ENCODE measurements around the gene KDM7A. TPM values are rescaled to one million over a fixed set of nuclear protein-coding genes. Genes with fewer than 3 reads are reported as not detected.
"Not testable (repeated sequence)": the region's sequence is repeated elsewhere in the genome, so short reads cannot be mapped to it uniquely, and the experiment has no call there.

Gene KDM7A
- total RNA-seq, 1 donor from 2014 or later = 21.8 TPM

GRCh38 chr7:140211698-140212097, 34.9 kb upstream of the KDM7A start:
- Mint-ChIP-seq H3K9me3 (peaks cover 5% of the 10 kb centered on the region), H3K36me3 (ENCODE audit: low read depth) (no peaks in the 10 kb centered on the region), H3K27me3 (no peaks in the 10 kb centered on the region), H3K4me3 (peak overlapping the region; percentile 16), H3K27ac (peak overlapping the region; percentile 83), H3K4me1 (peaks cover 78% of the 10 kb centered on the region)
- intact Hi-C loops (cut with micrococcal nuclease) = loop anchor here (1.0 to 5.0 kb wide), 5 partner anchors 12 to 544 kb away; no protein-coding TSS in a partner anchor
- DNase-seq = no peak

DNA sequence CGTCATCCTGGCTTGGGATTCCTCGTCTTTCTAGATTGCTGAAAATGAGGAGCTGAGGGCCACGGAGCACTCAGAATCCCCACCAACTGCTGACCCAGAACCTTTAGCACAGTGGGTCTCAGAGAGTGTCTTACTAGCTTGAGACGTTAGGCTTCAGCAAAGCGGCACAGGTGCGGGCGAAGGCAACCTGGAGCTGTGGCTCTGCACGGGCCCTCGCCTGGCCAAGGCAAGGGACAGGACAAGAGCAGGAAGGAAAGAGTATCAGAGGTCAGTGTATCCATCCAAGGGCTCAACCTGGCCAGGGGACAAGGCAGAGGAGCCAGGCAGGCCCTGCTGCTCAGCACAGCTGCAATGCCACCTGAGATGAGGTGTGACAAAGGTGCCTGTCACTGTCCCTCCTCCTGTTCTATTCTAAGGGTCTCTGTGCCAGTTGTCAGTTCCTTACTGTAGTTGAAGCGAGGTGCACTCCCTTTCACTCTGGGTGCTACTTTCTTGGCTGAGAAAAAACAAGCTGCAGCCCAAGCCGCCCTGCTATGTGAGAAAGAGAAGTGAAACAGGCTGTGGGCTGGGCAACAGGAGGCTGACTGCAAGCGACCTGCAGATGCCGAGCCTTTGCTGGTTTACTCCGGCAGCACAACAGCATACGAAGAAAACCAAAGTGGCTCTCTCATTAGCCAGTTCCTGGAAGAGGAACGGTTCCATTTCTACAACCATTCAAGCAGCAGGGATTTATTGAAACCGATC, 33.3 kb upstream of the KDM7A start:
- intact Hi-C loops (cut with micrococcal nuclease) = loop anchor here (5.0 kb wide), 1 partner anchor 543 kb away; no protein-coding TSS in a partner anchor
- Mint-ChIP-seq H3K4me3 (peak overlapping the region; percentile 70), H3K9me3 (peaks cover 2% of the 10 kb centered on the region), H3K36me3 (ENCODE audit: low read depth) (no peaks in the 10 kb centered on the region), H3K27me3 (peaks cover 3% of the 10 kb centered on the region), H3K4me1 (peaks cover 74% of the 10 kb centered on the region), H3K27ac (peak overlapping the region; percentile 87)
- peak; percentile 90 for DNase-seq

DNA sequence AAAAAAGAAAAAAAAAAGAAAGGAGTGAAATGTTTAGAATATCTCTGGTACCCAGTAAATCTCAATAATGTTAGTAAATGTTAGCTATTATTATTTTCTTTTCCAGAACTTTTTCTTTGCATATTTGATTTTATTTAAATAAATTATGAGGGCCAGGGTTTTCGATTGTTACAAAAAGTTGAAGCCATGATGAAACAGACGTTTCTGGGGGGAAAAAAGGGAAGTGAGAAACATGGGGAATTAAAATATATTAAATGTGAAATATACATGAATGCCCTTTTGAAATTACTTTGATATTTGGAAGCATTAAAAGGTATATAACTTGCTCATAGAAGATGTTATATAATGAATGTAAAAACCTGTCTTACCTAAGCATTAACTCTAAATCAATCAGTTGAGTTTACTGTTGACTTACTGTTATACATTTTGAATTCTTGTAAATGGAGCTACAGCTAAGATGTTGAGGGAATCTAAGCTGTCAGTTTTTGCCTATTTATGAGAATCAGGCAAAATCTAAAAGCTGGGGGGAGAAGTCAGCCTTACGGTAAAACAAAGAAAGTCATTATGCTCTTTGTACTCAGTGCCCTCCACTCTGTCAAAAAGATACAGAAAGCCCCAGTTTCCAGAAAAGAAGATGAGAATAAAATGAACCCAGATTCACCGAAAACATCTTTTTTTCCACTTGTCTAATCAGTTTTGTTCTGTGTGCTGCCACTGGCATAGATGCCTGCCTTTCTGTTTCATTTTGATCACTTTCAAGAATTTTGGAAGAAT, 30.0 kb upstream of the KDM7A start:
- Mint-ChIP-seq H3K9me3 (peaks cover 20% of the 10 kb centered on the region), H3K4me3 (peak overlapping the region; percentile 53), H3K4me1 (peaks cover 46% of the 10 kb centered on the region), H3K27me3 (peaks cover 3% of the 10 kb centered on the region), H3K27ac (peak overlapping the region; percentile 49), H3K36me3 (ENCODE audit: low read depth) (peaks cover 8% of the 10 kb centered on the region)
- DNase-seq = no peak
- intact Hi-C loops (cut with micrococcal nuclease) = no loop called here

DNA sequence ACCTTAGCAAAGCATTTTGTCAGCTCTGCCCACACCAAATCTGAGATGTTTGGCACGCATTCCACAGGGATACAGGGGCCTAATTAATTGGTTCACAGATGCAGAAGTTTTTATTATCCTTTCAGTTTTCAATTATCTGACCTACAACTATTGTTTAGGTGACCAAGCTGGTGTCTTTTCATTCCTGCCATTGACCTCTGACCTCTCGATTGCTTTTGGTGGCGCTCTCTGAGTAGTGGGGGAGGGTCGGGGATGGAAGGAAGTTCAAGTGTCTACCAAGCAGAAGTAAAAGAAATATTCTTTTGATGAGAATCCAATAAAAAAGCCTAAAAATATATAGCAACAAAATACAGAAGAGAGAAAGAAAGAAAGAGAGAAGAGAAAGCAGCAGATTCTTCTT, 28.8 kb upstream of the KDM7A start:
- Mint-ChIP-seq H3K9me3 (peaks cover 22% of the 10 kb centered on the region), H3K27me3 (peaks cover 3% of the 10 kb centered on the region), H3K27ac (peak overlapping the region; percentile 46), H3K36me3 (ENCODE audit: low read depth) (peaks cover 8% of the 10 kb centered on the region), H3K4me3 (no peak overlapping the region), H3K4me1 (peaks cover 39% of the 10 kb centered on the region)
- no peak for DNase-seq
- intact Hi-C loops (cut with micrococcal nuclease) = no loop called here

DNA sequence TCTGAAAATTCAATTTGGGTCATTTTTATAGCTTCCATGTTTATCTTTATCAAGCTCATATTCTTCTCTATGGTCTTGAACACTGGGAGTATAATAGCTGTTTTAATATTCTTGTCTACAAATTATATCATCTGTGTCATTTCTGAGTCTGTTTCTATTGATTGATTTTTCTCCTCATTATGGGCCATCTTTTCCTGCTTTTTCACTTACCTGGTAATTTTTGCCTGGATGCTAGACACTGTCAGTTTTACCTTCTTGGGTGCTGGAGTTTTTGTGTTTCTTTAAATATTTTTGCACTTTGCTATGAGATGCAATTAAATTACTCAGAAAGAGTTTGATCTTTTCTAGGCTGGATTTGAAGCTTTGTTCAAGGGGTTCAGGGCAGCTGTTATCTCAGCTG, 26.8 kb upstream of the KDM7A start:
- intact Hi-C loops (cut with micrococcal nuclease) = no loop called here
- Mint-ChIP-seq H3K36me3 (ENCODE audit: low read depth) (peaks cover 8% of the 10 kb centered on the region), H3K27ac (no peak overlapping the region), H3K27me3 (peaks cover 3% of the 10 kb centered on the region), H3K4me1 (peaks cover 20% of the 10 kb centered on the region), H3K4me3 (no peak overlapping the region), H3K9me3 (peaks cover 22% of the 10 kb centered on the region)
- no peak for DNase-seq

DNA sequence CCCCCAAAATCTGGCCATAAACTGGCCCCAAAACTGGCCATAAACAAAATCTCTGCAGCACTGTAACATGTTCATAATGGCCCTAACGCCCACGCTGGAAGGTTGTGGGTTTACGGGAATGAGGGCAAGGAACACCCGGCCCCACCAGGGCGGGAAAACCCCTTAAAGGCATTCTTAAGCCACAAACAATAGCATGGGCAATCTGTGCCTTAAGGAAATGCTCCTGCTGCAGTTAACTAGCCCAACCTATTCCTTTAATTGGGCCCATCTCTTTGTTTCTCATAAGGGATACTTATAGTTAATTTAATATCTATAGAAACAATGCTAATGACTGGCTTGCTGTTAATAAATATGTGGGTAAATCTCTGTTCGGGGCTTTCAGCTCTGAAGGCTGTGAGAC, 26.2 kb upstream of the KDM7A start:
- H3K27ac Mint-ChIP-seq; H3K27me3 Mint-ChIP-seq; intact Hi-C loops (cut with micrococcal nuclease); H3K36me3 Mint-ChIP-seq (ENCODE audit: low read depth); H3K4me3 Mint-ChIP-seq; DNase-seq: not testable (repeated sequence)
- Mint-ChIP-seq H3K9me3 (peaks cover 22% of the 10 kb centered on the region), H3K4me1 (peaks cover 18% of the 10 kb centered on the region)

- Mint-ChIP-seq H3K4me3 (no peak overlapping the region), H3K27me3 (peaks cover 3% of the 10 kb centered on the region), H3K9me3 (peaks cover 35% of the 10 kb centered on the region), H3K27ac (no peak overlapping the region), H3K4me1 (peaks cover 8% of the 10 kb centered on the region), H3K36me3 (ENCODE audit: low read depth) (peaks cover 8% of the 10 kb centered on the region)
- DNase-seq = no peak
- intact Hi-C loops (cut with micrococcal nuclease) = no loop called here
Observed at GRCh38 chr7:140201393-140201792, 24.6 kb upstream of the KDM7A start.

DNA sequence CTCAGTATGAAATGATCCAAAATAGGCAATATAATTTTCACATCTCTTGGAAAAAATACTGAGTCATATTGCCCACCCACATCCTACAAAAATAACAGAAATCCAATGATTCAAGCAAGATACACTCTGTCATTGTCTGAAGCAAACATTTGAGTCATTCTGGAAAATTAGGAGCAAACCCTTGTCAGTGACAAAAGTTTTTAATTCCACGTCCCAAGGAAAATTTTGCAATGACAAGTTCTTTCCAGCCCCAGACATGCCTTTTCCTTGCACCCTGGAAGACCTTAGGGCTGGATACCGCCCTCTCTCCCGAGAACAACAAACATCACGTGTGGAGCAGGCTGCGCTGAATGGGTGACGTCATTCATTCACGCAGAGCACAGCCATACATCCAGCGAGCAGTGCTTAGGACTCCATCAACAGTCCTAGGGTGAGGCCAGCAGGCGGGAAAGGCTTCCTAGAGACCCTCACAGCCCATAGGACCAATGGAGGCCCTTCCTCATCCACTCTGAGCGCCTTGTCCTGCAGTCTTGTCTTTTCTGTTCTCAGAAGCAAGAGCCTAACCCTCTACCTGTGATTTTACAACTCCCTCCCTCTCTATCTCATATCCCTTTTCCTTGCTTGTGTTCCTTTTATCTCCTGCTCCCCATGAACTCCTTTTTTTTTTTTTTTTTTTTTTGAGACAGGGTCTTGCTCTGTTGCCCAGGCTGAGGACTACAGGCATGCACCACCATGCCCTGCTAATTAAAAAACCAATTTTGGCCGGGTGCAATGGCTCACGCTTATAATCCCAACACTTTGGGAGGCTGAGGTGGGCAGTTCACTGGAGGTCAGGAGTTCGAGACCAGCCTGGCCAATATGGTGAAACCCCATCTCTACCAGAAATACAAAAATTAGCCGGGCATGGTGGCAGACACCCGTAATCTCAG, 23.5 kb upstream of the KDM7A start:
- DNase-seq = no peak
- Mint-ChIP-seq H3K36me3 (ENCODE audit: low read depth) (peaks cover 13% of the 10 kb centered on the region), H3K9me3 (peaks cover 44% of the 10 kb centered on the region), H3K4me1 (peaks cover 13% of the 10 kb centered on the region), H3K4me3 (no peak overlapping the region), H3K27me3 (no peaks in the 10 kb centered on the region), H3K27ac (no peak overlapping the region)
- intact Hi-C loops (cut with micrococcal nuclease) = no loop called here

DNA sequence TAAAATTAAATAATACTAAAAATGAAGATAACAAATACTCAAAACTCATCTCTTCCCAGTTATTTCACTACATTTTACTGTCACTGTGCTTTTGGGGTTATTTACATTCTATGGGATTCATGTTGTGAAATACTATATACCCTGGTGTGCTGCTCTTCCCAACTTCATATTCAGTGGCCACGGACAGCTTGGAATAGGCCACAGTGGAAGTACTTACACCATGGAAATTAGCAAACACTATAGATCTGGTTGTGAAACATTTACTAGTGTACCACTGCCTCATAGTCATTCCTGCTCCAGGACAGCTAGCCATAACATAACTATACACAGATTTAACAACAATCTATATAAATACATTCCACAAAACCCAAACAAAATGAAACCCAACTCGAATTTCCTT, 21.2 kb upstream of the KDM7A start:
- no peak for DNase-seq
- Mint-ChIP-seq H3K4me1 (peaks cover 13% of the 10 kb centered on the region), H3K9me3 (peaks cover 32% of the 10 kb centered on the region), H3K4me3 (no peak overlapping the region), H3K36me3 (ENCODE audit: low read depth) (peaks cover 4% of the 10 kb centered on the region), H3K27me3 (no peaks in the 10 kb centered on the region), H3K27ac (no peak overlapping the region)
- intact Hi-C loops (cut with micrococcal nuclease) = no loop called here

GRCh38 chr7:140197218-140197890, 20.6 kb upstream of the KDM7A start:
- intact Hi-C loops (cut with micrococcal nuclease) = no loop called here
- H3K4me1 Mint-ChIP-seq = peaks cover 16% of the 10 kb centered on the region
- no peak overlapping the region for H3K4me3 Mint-ChIP-seq

DNA sequence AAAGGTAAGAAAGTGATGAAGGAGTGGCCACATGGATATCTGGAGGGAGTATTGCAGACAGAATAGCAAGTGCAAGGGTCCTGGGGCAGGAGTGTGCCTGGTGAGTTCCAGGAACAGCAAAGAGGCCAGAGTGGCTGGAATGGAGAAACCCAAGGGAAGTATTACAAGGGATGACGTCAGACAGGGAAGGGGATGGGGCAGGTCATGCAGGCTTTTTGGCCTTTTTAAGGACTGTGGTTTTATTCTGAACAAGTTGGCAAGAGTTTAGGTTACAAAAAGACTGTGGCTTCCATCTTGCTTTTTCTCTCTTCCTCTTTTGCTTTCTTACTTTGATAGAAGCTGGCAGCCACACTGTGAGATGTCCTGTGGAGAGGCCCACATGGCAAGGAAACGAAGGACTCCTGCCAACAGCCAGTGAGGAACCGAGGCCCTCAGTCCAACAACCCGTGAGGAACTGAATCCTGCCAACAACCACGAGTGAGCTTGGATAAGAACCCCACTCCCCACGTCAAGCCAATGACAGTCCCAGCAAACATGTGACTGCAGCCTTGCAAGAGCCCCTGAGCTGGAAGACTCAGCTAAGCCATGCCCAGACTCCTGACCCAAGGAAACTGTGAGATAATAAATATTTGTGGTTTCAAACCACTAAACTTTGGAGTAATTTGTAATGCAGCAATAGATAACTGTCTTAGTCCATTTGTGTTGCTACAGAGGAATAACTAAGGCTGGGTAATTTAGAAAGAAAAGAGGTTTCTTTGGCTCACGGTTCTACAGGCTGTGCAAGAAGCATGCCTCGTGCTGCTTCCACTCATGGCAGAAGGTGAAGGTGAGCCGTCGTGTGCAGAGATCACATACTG, 19.8 kb upstream of the KDM7A start:
- H3K27me3 Mint-ChIP-seq = no peaks in the 10 kb centered on the region
- H3K36me3 Mint-ChIP-seq (ENCODE audit: low read depth) = peaks cover 4% of the 10 kb centered on the region
- no peak overlapping the region for H3K4me3 Mint-ChIP-seq
- DNase-seq = no peak
- H3K9me3 Mint-ChIP-seq = peaks cover 21% of the 10 kb centered on the region
- intact Hi-C loops (cut with micrococcal nuclease) = no loop called here
- H3K27ac Mint-ChIP-seq = peak overlapping the region; percentile 61
- peaks cover 16% of the 10 kb centered on the region for H3K4me1 Mint-ChIP-seq

More at GRCh38 chr7:140197218-140197890, 20.6 kb upstream of the KDM7A start:
- Mint-ChIP-seq H3K27ac (no peak overlapping the region), H3K36me3 (ENCODE audit: low read depth) (peaks cover 4% of the 10 kb centered on the region), H3K9me3 (peaks cover 28% of the 10 kb centered on the region), H3K27me3 (no peaks in the 10 kb centered on the region)
- DNase-seq = no peak

GRCh38 chr7:140195859-140196258, 19.1 kb upstream of the KDM7A start:
- peak overlapping the region; percentile 61 for H3K27ac Mint-ChIP-seq
- H3K4me1 Mint-ChIP-seq = peaks cover 16% of the 10 kb centered on the region
- peaks cover 4% of the 10 kb centered on the region for H3K36me3 Mint-ChIP-seq (ENCODE audit: low read depth)
- no peak overlapping the region for H3K4me3 Mint-ChIP-seq
- no peak for DNase-seq
- H3K9me3 Mint-ChIP-seq = peaks cover 21% of the 10 kb centered on the region
- H3K27me3 Mint-ChIP-seq = peaks cover 3% of the 10 kb centered on the region
- intact Hi-C loops (cut with micrococcal nuclease) = no loop called here
